Effector memory CD4-positive, alpha-beta T cell (primary cell): ENCODE results near the gene FOXL2NB.

Source experiments
- DNase-seq, 3 donors: peaks; one replicate each; pipeline ENCODE4 v3.0.0-alpha.2; 2020
- H3K27ac ChIP-seq: 2 replicates; pipeline ENCODE4 v1.7.0; 2013; ENCODE audit warnings: mild to moderate bottlenecking, low read length, moderate library complexity; ENCODE audit not compliant: insufficient read depth, poor library complexity, severe bottlenecking
- H3K27me3 ChIP-seq: replicated peaks from 2 replicates; pipeline ENCODE4 v1.7.0; 2013; ENCODE audit warnings: mild to moderate bottlenecking, low read length; ENCODE audit not compliant: insufficient read depth, control insufficient read depth, poor library complexity, severe bottlenecking
- H3K36me3 ChIP-seq: 2 replicates; pipeline ENCODE4 v1.7.0; 2013; ENCODE audit warnings: mild to moderate bottlenecking, low read length, moderate library complexity; ENCODE audit not compliant: control insufficient read depth, insufficient read depth
- H3K4me1 ChIP-seq: 2 replicates; pipeline ENCODE4 v1.7.0; 2013; ENCODE audit warnings: low read length, mild to moderate bottlenecking; ENCODE audit not compliant: control insufficient read depth, insufficient read depth, poor library complexity, severe bottlenecking
- H3K4me3 ChIP-seq: 2 replicates; pipeline ENCODE4 v1.7.0; 2013; ENCODE audit warnings: low read length, low read depth, mild to moderate bottlenecking; ENCODE audit not compliant: insufficient read depth, poor library complexity, severe bottlenecking
- H3K9me3 ChIP-seq: 2 replicates; pipeline ENCODE4 v1.7.0; 2013; ENCODE audit warnings: mild to moderate bottlenecking, low read length, moderate library complexity; ENCODE audit not compliant: control insufficient read depth

Gene FOXL2NB

DNA sequence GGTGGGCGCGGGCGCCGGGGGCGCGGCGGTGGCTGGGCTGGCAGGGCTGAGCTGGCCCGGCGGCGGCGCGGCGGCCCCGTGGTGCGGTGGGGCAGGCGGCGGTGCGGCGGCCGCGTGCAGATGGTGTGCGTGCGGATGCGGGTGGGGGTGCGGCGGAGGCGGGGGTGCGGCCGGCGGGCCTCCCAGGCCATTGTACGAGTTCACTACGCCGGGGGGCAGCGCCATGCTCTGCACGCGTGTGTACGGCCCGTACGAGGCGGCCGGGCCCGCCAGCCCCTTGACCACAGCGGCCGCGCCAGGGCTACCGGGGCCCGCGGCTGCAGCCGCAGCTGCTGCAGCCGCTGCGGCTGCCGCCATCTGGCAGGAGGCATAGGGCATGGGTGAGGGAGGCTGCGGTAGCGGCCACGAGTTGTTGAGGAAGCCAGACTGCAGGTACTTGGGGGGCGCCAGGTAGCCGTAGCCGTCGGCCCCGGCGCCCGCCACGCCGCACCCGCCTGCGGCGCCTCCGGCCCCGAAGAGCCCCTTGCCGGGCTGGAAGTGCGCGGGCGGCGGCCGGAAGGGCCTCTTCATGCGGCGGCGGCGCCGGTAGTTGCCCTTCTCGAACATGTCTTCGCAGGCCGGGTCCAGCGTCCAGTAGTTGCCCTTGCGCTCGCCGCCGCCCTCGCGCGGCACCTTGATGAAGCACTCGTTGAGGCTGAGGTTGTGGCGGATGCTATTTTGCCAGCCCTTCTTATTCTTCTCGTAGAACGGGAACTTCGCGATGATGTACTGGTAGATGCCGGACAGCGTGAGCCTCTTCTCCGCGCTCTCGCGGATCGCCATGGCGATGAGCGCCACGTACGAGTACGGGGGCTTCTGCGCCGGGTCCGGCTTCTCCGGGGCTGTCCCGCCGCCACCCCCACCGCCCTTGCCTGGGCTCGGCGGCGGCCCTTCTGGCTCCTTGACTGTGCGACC is 1.0 kb upstream of the FOXL2NB start:
- Histone ChIP-seq H3K9me3 (no peaks in the 10 kb centered on the region), H3K4me3 (peak overlapping the region; percentile 49), H3K27ac (no peak overlapping the region), H3K27me3 (peaks cover 77% of the 10 kb centered on the region), H3K4me1 (peaks cover 52% of the 10 kb centered on the region), H3K36me3 (no peaks in the 10 kb centered on the region)
- no peak for DNase-seq

- Histone ChIP-seq H3K27ac (no peak overlapping the region), H3K4me3 (no peak overlapping the region), H3K9me3 (no peaks in the 10 kb centered on the region), H3K27me3 (peaks cover 64% of the 10 kb centered on the region), H3K4me1 (peaks cover 52% of the 10 kb centered on the region), H3K36me3 (no peaks in the 10 kb centered on the region)
- no peak for DNase-seq
Observed at GRCh38 chr3:138947495-138948121, 591 bp downstream of the FOXL2NB start.

- Histone ChIP-seq H3K4me1 (peaks cover 52% of the 10 kb centered on the region), H3K36me3 (no peaks in the 10 kb centered on the region), H3K4me3 (no peak overlapping the region), H3K9me3 (no peaks in the 10 kb centered on the region), H3K27ac (no peak overlapping the region), H3K27me3 (peaks cover 55% of the 10 kb centered on the region)
- no peak for DNase-seq
Observed at GRCh38 chr3:138948371-138949001, 1.5 kb downstream of the FOXL2NB start.

DNA sequence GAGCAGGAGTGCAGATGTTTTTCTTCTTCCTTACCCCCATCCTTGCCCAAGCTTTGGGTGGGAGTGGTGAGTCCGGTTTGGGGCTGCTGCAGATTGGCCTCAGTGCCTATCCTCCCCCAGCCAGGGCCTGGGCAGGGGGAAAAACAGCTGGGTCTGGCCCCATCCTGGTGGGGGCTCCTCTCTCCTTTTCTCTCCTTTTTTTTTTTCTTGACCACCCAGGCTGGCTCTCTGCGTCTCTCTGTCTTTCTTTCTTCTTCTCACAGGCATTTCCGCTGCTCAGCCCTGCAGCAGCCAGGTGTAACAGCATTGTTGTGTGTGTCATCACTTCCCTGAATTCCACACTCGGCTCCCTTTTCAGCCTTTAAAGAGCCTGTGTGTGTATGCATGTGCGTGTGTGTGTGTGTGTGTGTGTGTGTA is 2.0 kb downstream of the FOXL2NB start:
- Histone ChIP-seq H3K27me3 (peaks cover 50% of the 10 kb centered on the region), H3K27ac (no peak overlapping the region), H3K4me1 (peaks cover 49% of the 10 kb centered on the region), H3K36me3 (no peaks in the 10 kb centered on the region), H3K9me3 (no peaks in the 10 kb centered on the region), H3K4me3 (no peak overlapping the region)
- no peak for DNase-seq

DNA sequence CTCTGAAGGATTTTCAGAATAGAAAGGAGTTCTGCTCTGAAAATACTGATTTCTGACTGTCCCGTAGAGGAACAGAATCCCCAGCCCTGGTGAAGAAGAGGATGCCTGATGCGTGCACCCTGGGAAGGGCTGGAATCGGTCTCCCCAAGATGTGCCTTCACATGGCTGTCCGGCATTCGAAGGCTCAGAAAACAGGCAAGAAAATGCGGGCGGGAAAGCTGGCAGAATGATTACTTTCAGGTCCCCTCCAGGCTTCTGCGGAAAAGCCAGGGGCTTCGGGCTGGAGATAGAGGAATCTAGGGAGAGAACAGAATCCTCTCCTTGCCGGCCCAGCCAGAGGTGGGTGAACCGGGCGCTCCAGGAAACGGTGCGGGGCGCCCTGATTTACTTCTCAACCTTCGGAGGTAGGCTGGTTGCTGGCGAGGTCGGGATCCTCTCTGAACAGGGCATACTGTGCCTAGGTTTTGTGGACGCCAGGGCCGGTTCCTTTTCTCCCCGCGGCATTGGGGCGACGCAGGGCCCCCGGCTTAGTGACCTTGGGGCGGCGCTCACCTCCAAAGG is 2.5 kb downstream of the FOXL2NB start:
- peaks cover 45% of the 10 kb centered on the region for H3K27me3 ChIP-seq
- DNase-seq, result no peak

DNA sequence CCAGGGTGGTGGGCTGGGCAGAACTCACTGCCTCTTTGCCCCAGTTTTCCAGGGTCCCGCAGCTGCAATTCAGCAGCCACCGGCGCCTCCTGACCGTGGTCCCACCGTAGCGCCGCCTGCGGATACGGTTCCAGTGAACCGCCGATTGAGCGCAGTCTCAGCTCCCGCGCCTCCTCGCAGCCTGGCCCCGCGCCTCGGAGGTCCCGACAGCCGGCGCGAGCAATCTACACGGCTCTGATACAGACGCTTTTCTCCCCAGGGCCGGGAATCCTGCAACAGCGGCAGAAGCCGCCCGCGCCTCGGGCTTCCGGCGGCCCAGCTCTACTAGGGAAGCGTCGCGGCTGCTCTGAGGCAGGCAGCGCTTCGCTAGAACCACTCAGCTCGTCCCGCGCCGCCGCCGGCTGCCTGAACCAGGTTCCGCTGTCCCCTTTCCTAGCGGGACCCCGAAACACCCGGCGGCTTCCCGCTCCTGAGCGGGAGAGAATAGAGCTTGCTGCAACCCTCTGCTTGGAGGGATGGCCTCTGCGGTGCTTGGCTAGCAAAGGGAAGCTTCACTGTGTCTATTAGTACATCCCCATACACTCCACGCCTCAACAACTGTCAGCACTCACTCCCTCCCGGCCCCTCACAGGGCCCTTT is 3.1 kb downstream of the FOXL2NB start:
- H3K9me3 ChIP-seq, result no peaks in the 10 kb centered on the region
- H3K27ac ChIP-seq, result no peak overlapping the region
- H3K4me3 ChIP-seq, result peak overlapping the region; percentile 36
- peaks cover 38% of the 10 kb centered on the region for H3K4me1 ChIP-seq
- H3K27me3 ChIP-seq, result peaks cover 39% of the 10 kb centered on the region
- no peaks in the 10 kb centered on the region for H3K36me3 ChIP-seq
- DNase-seq, result no peak

More for the DNA sequence above, 2.5 kb downstream of the FOXL2NB start:
- no peaks in the 10 kb centered on the region for H3K36me3 ChIP-seq
- peak overlapping the region; percentile 36 for H3K4me3 ChIP-seq
- H3K27ac ChIP-seq, result no peak overlapping the region
- H3K4me1 ChIP-seq, result peaks cover 44% of the 10 kb centered on the region
- H3K9me3 ChIP-seq, result no peaks in the 10 kb centered on the region

DNA sequence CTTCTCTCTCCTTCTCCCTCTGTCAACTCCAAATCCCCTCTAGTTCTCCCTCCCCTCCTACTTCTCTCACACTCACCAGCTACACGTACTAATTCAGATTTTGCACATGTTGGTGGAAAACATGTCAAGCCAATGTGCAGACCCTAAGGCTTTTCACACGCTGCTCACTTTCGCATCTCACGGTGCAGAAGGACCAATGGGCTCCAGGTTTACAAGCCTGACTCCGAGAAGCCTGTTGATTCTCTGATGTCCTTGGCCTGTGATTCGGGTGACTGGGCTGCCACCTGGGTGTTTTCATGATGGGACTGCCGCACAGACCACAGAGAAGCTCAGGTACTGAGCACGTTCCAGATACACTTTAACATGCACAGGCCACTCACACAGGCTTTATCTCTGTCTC is 3.7 kb downstream of the FOXL2NB start:
- Histone ChIP-seq H3K36me3 (no peaks in the 10 kb centered on the region), H3K27ac (no peak overlapping the region), H3K4me3 (no peak overlapping the region), H3K9me3 (no peaks in the 10 kb centered on the region), H3K27me3 (peaks cover 41% of the 10 kb centered on the region), H3K4me1 (peaks cover 34% of the 10 kb centered on the region)
- no peak for DNase-seq

- Histone ChIP-seq H3K9me3 (no peaks in the 10 kb centered on the region), H3K4me1 (no peaks in the 10 kb centered on the region), H3K36me3 (no peaks in the 10 kb centered on the region), H3K4me3 (no peak overlapping the region), H3K27me3 (peaks cover 29% of the 10 kb centered on the region), H3K27ac (no peak overlapping the region)
- DNase-seq, result no peak
Observed at GRCh38 chr3:138960417-138960852, 13.4 kb downstream of the FOXL2NB start.

DNA sequence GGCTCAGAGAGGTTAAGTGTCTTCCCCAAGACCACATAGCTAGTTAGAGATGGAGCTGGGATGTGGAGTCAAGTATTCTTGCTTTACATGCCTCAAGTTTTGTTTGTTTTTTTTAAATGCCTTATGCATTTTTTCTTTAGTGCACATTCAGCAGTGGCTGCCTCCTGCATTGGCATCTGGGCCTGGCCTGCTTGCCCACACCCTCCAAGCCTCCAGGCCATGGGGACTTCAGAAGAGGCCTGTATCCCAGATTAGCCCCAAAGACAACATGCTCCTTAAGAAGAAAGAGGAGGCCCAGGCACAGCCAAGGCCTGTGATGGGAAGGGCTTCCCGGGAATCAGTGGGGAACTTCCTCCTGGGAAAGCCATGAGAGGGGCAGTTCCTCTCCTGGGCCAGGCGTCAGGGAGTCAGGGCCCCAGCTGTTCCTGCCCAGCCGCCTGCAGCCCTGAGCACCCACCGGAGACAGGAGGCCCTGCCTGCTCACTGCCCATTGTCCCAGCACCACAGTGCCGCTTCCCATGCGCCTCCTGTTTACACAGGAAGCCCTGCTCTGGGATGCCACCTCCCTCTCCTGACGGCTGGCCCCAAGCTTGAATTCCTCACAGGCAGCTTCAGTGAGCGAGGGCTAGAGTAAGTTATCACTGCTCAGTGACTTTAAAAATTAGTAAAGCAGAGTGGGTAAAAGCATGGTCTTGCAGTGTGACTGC is 16.0 kb downstream of the FOXL2NB start:
- Histone ChIP-seq H3K9me3 (no peaks in the 10 kb centered on the region), H3K4me3 (no peak overlapping the region), H3K27me3 (peaks cover 27% of the 10 kb centered on the region), H3K36me3 (no peaks in the 10 kb centered on the region), H3K27ac (no peak overlapping the region), H3K4me1 (no peaks in the 10 kb centered on the region)
- no peak for DNase-seq
